HepG2 (cell line): Measurements from ENCODE around the gene RELB. TPM values are rescaled to one million over a fixed set of nuclear protein-coding genes. Genes with fewer than 3 reads are reported as not detected.

Source experiments
- ATAC-seq: fragments of 200-7000 bp; cut with Tn5 transposase; 3 replicates; pipeline ENCODE4 v1.9.1; 2020; ENCODE audit warnings: mild to moderate bottlenecking, moderate library complexity
- BruUV-seq: library from RNA; stranded (reverse); fragments of 400-500 nt; replicated peaks from 2 replicates; lab custom pipeline; 2021; lab: Mats Ljungman, UMichigan
- CTCF ChIA-PET: fragments of 300-600 bp; formaldehyde crosslinking; extraction: SDS; loops from one replicate; lab custom pipeline; 2021; ENCODE audit warnings: low total read pairs, inconsistent platforms, low intra/inter-chr PET ratio; lab: Yijun Ruan, JAX
- POLR2A ChIA-PET: fragments of 350-600 bp; sonication (Branson Sonifier 250); formaldehyde crosslinking; loops from one replicate; lab custom pipeline; 2020; ENCODE audit warnings: antibody characterized with exemption, inconsistent platforms; lab: Yijun Ruan, JAX
- DNase-seq: peaks from one replicate; pipeline ENCODE4 v3.0.0-alpha.2; 2015; ENCODE audit warnings: low spot score
- FAIRE-seq: peaks from 3 replicates; lab custom pipeline; 2011; peaks lifted over from hg19 to GRCh38; lab: Jason Lieb, UNC
- H2AFZ ChIP-seq: one replicate; pipeline ENCODE4 v1.6.1; 2011; ENCODE audit warnings: low read length, inconsistent platforms
- H3K27ac ChIP-seq: fragments of 300-600 bp; 3 replicates; pipeline ENCODE4 v1.8.0; 2011; ENCODE audit warnings: mixed run types, mild to moderate bottlenecking, mixed read lengths, low read length, inconsistent platforms; ENCODE audit not compliant: insufficient read depth; ENCODE audit errors: extremely low read length
- H3K27me3 ChIP-seq, 2 experiments: fragments of 200-600 bp in 1 of 2; 2 replicates in 1 of 2; 3 replicates in 1 of 2; pipeline versions ENCODE4 v1.6.0 to v1.8.0; 2011; ENCODE audit warnings: low read length in 2 of 2, mild to moderate bottlenecking in 2 of 2, moderate library complexity in 2 of 2, inconsistent platforms in 1 of 2; ENCODE audit not compliant: insufficient read depth in 2 of 2, control insufficient read depth in 1 of 2
- H3K36me3 ChIP-seq, 2 experiments: fragments of 200-600 bp in 1 of 2; replicated peaks in 1 of 2; 2 replicates in 1 of 2; 3 replicates in 1 of 2; pipeline versions ENCODE4 v1.5.1 to v1.8.0; 2011; ENCODE audit warnings: low read length in 2 of 2, inconsistent platforms in 1 of 2; ENCODE audit not compliant: insufficient read depth in 2 of 2, control insufficient read depth in 1 of 2
- H3K4me1 ChIP-seq: 2 replicates; pipeline ENCODE4 v1.5.1; 2012; ENCODE audit warnings: low read length, inconsistent platforms; ENCODE audit not compliant: insufficient read depth
- H3K4me2 ChIP-seq: 2 replicates; pipeline ENCODE4 v1.6.0; 2011; ENCODE audit warnings: low read depth, low read length, inconsistent platforms
- H3K4me3 ChIP-seq, 3 experiments: fragments of 200-600 bp in 1 of 3; sonication (generic), shearing (Covaris generic) in 1 of 3; replicated peaks in 1 of 3; 2 replicates each; pipeline ENCODE4 v1.5.1; 2011 to 2016; ENCODE audit warnings: low read length in 3 of 3, inconsistent platforms in 2 of 3, low read depth in 2 of 3, mild to moderate bottlenecking in 2 of 3, control low read depth in 1 of 3, mixed read lengths in 1 of 3; ENCODE audit not compliant: insufficient read depth in 1 of 3
- H3K79me2 ChIP-seq: one replicate; pipeline ENCODE4 v1.6.1; 2011; ENCODE audit warnings: low read length, inconsistent platforms; ENCODE audit not compliant: insufficient read depth
- H3K9ac ChIP-seq: 2 replicates; pipeline ENCODE4 v1.6.0; 2011; ENCODE audit warnings: mild to moderate bottlenecking, low read depth, low read length, inconsistent platforms; ENCODE audit not compliant: insufficient read depth
- H3K9me3 ChIP-seq: 2 replicates; pipeline ENCODE4 v1.5.1; 2012; ENCODE audit warnings: mild to moderate bottlenecking, low read length
- H4K20me1 ChIP-seq: 2 replicates; pipeline ENCODE4 v1.6.0; 2011; ENCODE audit warnings: inconsistent platforms, mild to moderate bottlenecking, low read length, moderate library complexity; ENCODE audit not compliant: insufficient read depth
- BRD4 ChIP-seq: sonication (generic); formaldehyde crosslinking; IDR thresholded peaks from 2 replicates; pipeline ENCODE4 v1.4.0; 2020; ENCODE audit warnings: missing genetic modification reagents
- ELF3 ChIP-seq: IDR thresholded peaks from 2 replicates; pipeline ENCODE4 v1.6.1; 2016; ENCODE audit warnings: missing genetic modification reagents, missing compliant biosample characterization
- FOXP4 ChIP-seq: sonication (generic); formaldehyde crosslinking; IDR thresholded peaks from 2 replicates; pipeline ENCODE4 v1.4.0; 2020; ENCODE audit warnings: missing genetic modification reagents
- HMGXB4 ChIP-seq, 2 experiments: sonication (generic) in 1 of 2; formaldehyde crosslinking in 1 of 2; IDR thresholded peaks; 2 replicates each; pipeline versions ENCODE4 v1.4.0 to v1.6.1; 2018 to 2020; ENCODE audit warnings: missing genetic modification reagents in 2 of 2, borderline replicate concordance in 1 of 2, low read depth in 1 of 2, mild to moderate bottlenecking in 1 of 2, missing biosample characterization in 1 of 2
- HNRNPL ChIP-seq: fragments of 200-400 bp; formaldehyde crosslinking; IDR thresholded peaks from 2 replicates; pipeline ENCODE4 v1.6.1; 2017; ENCODE audit warnings: mild to moderate bottlenecking, low read depth, low read length
- IRF1 ChIP-seq: sonication (generic); formaldehyde crosslinking; IDR thresholded peaks from 2 replicates; pipeline ENCODE4 v1.4.0; 2020; ENCODE audit warnings: low read depth, mild to moderate bottlenecking, missing genetic modification reagents
- IRF9 ChIP-seq: sonication (generic); formaldehyde crosslinking; IDR thresholded peaks from 2 replicates; pipeline ENCODE4 v1.8.0; 2022; ENCODE audit warnings: missing genetic modification reagents, mild to moderate bottlenecking, borderline replicate concordance
- KDM4B ChIP-seq: sonication (generic); formaldehyde crosslinking; IDR thresholded peaks from 2 replicates; pipeline ENCODE4 v1.4.0; 2020; ENCODE audit warnings: missing genetic modification reagents
- MXD4 ChIP-seq: IDR thresholded peaks from 2 replicates; pipeline ENCODE4 v1.6.1; 2016; ENCODE audit warnings: mild to moderate bottlenecking, missing biosample characterization, missing genetic modification reagents
- POLR2G ChIP-seq: fragments of 200-400 bp; formaldehyde crosslinking; IDR thresholded peaks from 2 replicates; pipeline ENCODE4 v1.6.1; 2018; ENCODE audit warnings: mild to moderate bottlenecking, low read depth, low read length, moderate library complexity
- RAD51 ChIP-seq: fragments of 450-650 bp; IDR thresholded peaks from 2 replicates; pipeline ENCODE4 v1.6.1; 2016; ENCODE audit warnings: borderline replicate concordance
- SOX6 ChIP-seq, 2 experiments: fragments of 450-650 bp in 1 of 2; sonication (generic) in 1 of 2; formaldehyde crosslinking in 1 of 2; IDR thresholded peaks; 2 replicates each; pipeline versions ENCODE4 v1.4.0 to v1.6.1; 2017 to 2020; ENCODE audit warnings: antibody characterized with exemption in 1 of 2, mild to moderate bottlenecking in 1 of 2, missing genetic modification reagents in 1 of 2
- SRSF4 ChIP-seq: fragments of 200-400 bp; formaldehyde crosslinking; IDR thresholded peaks from one replicate; pipeline ENCODE4 v1.6.1; 2018; ENCODE audit warnings: mild to moderate bottlenecking, low read depth, low read length, moderate library complexity; ENCODE audit not compliant: poor library complexity, severe bottlenecking
- SRSF9 ChIP-seq: fragments of 200-400 bp; formaldehyde crosslinking; IDR thresholded peaks from 2 replicates; pipeline ENCODE4 v1.6.1; 2018; ENCODE audit warnings: borderline replicate concordance, mild to moderate bottlenecking, low read depth, low read length; ENCODE audit not compliant: insufficient read depth, poor library complexity, severe bottlenecking
- ZNF136 ChIP-seq: sonication (generic); formaldehyde crosslinking; IDR thresholded peaks from 2 replicates; pipeline ENCODE4 v1.8.1; 2022; ENCODE audit warnings: low read depth, mild to moderate bottlenecking, moderate library complexity, missing genetic modification reagents
- ZNF180 ChIP-seq: sonication (generic); formaldehyde crosslinking; IDR thresholded peaks from 2 replicates; pipeline ENCODE4 v1.4.0; 2020; ENCODE audit warnings: low read depth, missing genetic modification reagents, borderline replicate concordance
- ZNF335 ChIP-seq: sonication (generic); formaldehyde crosslinking; IDR thresholded peaks from 2 replicates; pipeline ENCODE4 v1.4.0; 2020; ENCODE audit warnings: missing genetic modification reagents
- ZNF367 ChIP-seq: sonication (generic); formaldehyde crosslinking; IDR thresholded peaks from 2 replicates; pipeline ENCODE4 v1.4.0; 2020; ENCODE audit warnings: missing genetic modification reagents, borderline replicate concordance
- ZNF724P ChIP-seq: sonication (generic); formaldehyde crosslinking; IDR thresholded peaks from 2 replicates; pipeline ENCODE4 v1.8.0; 2022; ENCODE audit warnings: missing genetic modification reagents, borderline replicate concordance
- WGBS: methylation state at CpG from one replicate; pipeline ENCODE4 v1.1.6; 2017; ENCODE audit warnings: low lambda C conversion rate; 5-methylcytosine and 5-hydroxymethylcytosine counted together
- in situ Hi-C: cut with HindIII; loops from 2 replicates; pipeline ENCODE4 v1.10.0; 2017; ENCODE audit warnings: low pct_unique_long_range_greater_than_20kb; ENCODE audit not compliant: extremely low pct_ligation_motif_present
- intact Hi-C: fragments of 100-400 bp; cut with micrococcal nuclease; formaldehyde crosslinking; loops from one replicate; pipeline ENCODE4 v1.10.0; 2022; ENCODE audit not compliant: unreplicated experiment
- polyA plus RNA-seq, 8 experiments: library from polyadenylated mRNA; depleted of rRNA in 3 of 8; stranded (reverse) in 7 of 8; unstranded in 1 of 8; fragments of >200 nt; fragmentation: Illumina TruSeq in 4 of 8; extraction: Trizol in 4 of 8; gene quantifications; 2 replicates each; pipeline versions ENCODE4 v1.2.1 to v1.2.3, GENCODE V29; 2011 to 2016; ENCODE audit warnings: low read depth in 4 of 8, missing spikeins in 1 of 8, mixed read lengths in 1 of 8; ENCODE audit not compliant: insufficient read depth in 1 of 8
- total RNA-seq, 5 experiments: library from RNA; depleted of rRNA; stranded (reverse); fragments of >200 nt; fragmentation: Illumina TruSeq; extraction: Trizol; gene quantifications; 2 replicates each; pipeline ENCODE4 v1.2.3, GENCODE V29; 2016; ENCODE audit warnings: low read depth in 1 of 5

The RELB gene
- total and polyA plus RNA-seq, 2 of the 13 experiments (the other 11 are each of a cell fraction or from before 2014, with no cell fraction given) = 1.9 to 3.5 TPM

DNA sequence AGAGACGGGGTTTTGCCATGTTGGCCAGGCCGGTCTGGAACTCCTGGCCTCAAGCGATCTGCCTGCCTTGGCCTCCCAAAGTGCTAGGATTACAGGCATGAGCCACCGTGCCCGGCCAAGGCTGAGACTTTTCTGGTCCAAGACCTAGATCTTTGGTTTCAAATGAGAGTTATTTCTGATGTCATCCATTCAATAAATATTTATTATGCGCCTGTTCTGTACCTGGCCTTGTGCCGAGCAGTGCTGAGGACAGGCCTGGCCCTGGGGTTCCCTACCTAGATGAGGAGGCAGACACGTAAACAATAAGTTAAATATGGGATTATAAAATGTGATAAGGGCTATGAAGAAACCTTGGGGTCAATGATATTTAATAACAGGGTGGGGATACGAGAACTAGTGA lies 4.5 kb downstream of the RELB start:
- peaks cover 21% of the 10 kb centered on the region for H3K4me1 ChIP-seq
- ChIA-PET POLR2A (no interaction called here), CTCF (no interaction called here)
- H3K27ac ChIP-seq = no peak overlapping the region
- in situ Hi-C loops (no loop called here), intact Hi-C loops (no loop called here)
- H2AFZ ChIP-seq = no peak overlapping the region
- no peak overlapping the region for H3K4me3 ChIP-seq
- no peaks in the 10 kb centered on the region for H4K20me1 ChIP-seq
- H3K79me2 ChIP-seq = no peaks in the 10 kb centered on the region
- BruUV-seq = no TSS peak
- FAIRE-seq (no peak), ATAC-seq (no peak), DNase-seq (no peak)
- H3K4me2 ChIP-seq = no peak overlapping the region
- no peak for TF ChIP-seq RAD51
- TF ChIP-seq SOX6 (IDR thresholded peaks at IDR 0.05) = no peak
- no peak for TF ChIP-seq SOX6 (CRISPR knock-in tag; IDR thresholded peaks at IDR 0.05)
- no peak for TF ChIP-seq ZNF724P (CRISPR knock-in tag)
- no peak for TF ChIP-seq ZNF136
- TF ChIP-seq ZNF335 (CRISPR knock-in tag) = no peak
- TF ChIP-seq BRD4 (CRISPR knock-in tag) = no peak
- TF ChIP-seq HMGXB4 (CRISPR knock-in tag; IDR thresholded peaks at IDR 0.05; ENCODE audit: borderline replicate concordance in 1 of 2, low read depth in 1 of 2) = no peak
- no peak for TF ChIP-seq SRSF9
- no peak for TF ChIP-seq ZNF367
- no peak for TF ChIP-seq POLR2G
- TF ChIP-seq MXD4 = no peak
- TF ChIP-seq ELF3 = no peak
- TF ChIP-seq FOXP4 = no peak
- no peak for TF ChIP-seq HNRNPL
- no peak for TF ChIP-seq IRF9 (CRISPR knock-in tag)
- no peak for TF ChIP-seq ZNF180 (CRISPR knock-in tag)
- TF ChIP-seq SRSF4 = no peak
- TF ChIP-seq KDM4B = no peak
- no peak for TF ChIP-seq IRF1 (CRISPR knock-in tag)
- 92% methylated on average over 7 of the region's 9 CpGs for whole genome bisulfite sequencing
- no peak overlapping the region for H3K9ac ChIP-seq
- no peaks in the 10 kb centered on the region for H3K36me3 ChIP-seq
- H3K27me3 ChIP-seq = no peaks in the 10 kb centered on the region
- H3K9me3 ChIP-seq = no peaks in the 10 kb centered on the region
